Activated naive CD4-positive, alpha-beta T cell treated with Interleukin-2 at 50 U/mL for 16 hours (primary cell): ENCODE results near the gene SPHKAP.
"Not testable (repeated sequence)": the region's sequence is repeated elsewhere in the genome, so short reads cannot be mapped to it uniquely, and the experiment has no call there.

Experiments used
- DNase-seq: peaks from one replicate; pipeline ENCODE4 v3.0.0-alpha.2; 2020

Gene SPHKAP

DNA sequence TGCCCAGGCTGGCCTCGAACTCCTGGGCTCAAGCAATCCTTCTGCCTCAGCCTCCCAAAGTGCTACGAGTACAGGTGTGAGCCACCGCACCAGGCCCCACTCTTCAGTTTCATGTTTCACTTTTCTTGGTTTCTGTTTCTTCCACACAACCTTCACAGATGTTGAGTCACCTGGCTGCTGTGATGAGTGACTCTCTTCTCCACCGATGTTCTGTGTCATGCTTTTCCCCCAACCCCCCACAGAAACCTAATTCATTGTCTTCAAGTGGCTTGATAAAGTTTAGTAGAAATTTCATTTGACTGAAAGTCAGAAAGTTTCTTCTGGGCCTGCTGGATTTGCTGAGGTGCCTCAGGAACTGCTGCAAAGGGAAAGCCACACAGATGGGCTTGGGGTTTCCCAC lies 78.5 kb downstream of the SPHKAP start:
- DNase-seq: no peak

DNA sequence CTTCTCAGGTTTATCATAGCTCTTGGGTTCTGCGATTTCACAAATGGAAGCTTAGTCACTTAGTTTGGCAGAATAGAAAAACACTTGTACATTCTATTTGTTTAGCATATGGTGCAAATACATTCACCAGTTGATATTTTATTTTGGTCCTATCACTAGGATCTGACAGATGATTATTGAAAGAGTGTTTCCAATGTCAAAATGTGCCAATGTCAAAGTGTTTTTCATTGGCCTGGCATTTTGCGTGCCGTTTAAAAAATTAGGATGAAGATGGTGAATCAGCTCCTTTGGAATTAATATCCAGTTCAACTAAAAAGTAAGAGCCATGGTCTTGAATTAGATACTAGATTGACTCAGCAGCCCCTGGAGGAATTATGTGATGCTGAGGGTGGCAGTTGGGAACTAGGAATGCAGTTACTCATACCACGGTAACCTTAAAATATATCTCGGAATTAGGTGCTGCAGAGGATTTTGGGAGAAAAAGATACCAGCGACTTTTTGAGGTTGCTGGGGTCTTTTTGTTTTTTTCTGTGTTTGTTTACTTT lies 87.0 kb downstream of the SPHKAP start:
- no peak for DNase-seq

DNA sequence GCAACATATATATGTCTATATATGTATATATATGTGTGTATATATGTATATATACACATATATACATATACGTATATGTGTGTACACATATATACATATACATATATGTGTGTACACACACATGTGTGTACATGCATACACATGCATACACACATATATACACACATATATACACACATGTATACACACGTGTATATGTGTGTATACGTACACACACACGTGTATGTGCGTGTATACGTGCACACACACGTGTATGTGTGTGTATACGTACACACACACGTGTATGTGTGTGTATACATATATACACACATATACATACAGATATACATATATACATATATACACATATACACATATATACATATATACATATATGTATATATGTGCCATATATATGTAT lies 89.4 kb downstream of the SPHKAP start:
- DNase-seq: no peak

DNA sequence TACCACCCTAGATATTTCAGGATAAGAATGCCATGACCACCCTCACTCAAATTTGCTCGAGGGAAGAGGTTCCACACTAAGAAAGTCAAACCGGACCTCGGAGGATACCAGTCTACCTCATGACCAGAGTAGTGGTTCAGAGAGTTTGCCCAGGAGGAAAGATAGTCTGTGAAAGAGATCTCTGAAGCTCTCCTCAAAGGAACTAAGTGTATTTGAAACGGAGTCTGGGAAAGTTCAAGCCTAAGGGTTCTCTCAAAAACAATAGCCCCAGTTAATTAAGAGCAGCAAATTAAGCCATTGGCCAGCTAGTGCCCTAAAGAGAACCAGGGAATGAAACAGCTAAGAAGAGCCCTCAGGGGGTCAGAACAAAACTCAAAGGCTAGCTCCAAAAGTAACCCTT lies 94.9 kb downstream of the SPHKAP start:
- DNase-seq: no peak

DNA sequence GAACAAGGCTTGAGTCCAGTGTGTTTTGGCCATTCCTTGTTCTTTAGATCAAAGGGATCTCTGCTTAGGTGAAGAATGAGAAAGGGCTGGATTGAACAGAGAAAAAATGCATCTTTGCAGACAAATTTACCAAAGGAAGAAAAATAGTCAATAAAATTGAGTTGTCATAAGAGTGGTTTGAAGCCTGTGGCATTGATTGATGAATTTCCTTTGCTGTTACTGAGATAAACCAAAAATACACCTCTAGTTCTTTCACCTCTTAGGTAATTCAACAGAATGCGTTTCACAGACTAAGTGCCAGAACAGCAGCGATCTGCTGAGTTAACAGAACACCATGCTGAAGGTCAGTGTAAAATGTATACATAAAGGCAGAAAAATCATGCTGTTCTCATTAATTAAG lies 96.8 kb downstream of the SPHKAP start:
- DNase-seq: no peak

DNA sequence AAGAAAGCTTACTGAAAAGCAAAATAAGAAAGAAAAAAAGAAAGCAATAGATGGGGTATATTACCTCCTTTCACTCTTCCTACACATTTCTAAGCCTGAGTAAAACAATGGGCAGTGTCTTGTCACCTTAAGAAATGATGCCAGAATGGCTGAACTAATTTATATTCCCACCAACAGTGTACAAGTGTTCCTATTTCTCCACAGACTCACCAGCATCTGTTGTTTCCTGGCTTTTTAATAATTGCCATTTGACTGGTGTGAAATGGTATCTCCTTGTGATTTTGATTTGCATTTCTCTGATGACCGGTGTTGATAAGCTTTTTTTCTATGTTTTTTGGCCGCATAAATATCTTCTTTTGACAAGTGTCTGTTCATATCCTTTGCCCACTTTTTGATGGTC lies 98.4 kb downstream of the SPHKAP start:
- DNase-seq: no peak

DNA sequence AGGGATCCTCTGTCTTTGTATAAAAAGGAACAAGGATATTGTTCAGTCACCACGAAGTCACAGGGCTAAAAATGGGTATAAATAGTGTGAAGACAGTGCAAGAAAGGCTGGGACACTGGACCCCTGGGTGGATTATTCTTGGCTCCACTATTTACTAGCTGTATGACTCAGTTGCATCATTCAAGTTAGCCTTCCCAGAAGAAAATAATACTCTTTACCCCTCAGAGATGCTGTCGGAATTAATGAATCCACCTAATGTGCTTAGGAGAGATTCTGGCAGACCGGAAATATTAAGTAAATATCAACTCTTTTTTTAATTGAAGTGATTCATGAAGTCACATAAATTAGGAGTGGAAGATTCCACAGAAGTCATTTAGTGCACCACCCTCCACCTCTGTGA lies 98.9 kb downstream of the SPHKAP start:
- no peak for DNase-seq

DNA sequence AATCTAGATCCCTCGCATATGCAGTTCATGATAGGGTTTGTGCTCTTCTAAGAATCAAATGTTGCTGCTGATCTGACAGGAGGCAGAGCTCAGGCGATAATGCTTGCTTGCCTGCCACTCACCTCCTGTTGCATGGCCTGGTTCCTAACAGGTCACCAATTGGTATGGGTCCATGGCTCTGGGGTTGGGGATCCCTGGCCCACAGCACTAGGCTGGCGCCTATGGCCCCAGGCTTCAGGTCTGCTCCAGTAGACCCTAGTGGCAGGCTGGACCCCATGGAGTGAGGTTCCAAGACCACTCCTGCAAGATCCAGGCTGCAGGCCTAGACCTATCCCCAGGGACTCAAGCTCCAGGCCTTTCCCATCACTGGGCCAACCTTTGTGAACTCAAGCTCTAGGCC lies 102.3 kb downstream of the SPHKAP start:
- no peak for DNase-seq

DNA sequence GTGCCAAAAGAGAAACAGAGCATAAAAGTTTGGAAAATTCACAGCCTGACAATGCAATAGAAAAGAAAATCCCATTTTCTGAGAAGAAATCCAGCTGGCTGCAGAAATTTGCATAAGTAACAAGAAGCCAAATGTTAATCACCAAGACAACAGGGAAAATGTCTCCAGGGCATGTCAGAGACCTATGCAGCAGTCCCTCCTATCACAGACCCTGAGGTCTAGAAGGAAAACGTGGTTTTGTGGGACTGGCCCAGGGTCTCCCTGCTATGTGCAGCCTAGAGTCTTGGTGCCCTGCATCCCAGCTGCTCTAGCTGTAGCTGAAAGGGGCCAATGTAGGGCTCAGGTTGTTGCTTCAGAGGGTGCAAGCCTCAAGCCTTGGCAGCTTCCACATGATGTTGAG lies 104.8 kb downstream of the SPHKAP start:
- not testable (repeated sequence) for DNase-seq

DNA sequence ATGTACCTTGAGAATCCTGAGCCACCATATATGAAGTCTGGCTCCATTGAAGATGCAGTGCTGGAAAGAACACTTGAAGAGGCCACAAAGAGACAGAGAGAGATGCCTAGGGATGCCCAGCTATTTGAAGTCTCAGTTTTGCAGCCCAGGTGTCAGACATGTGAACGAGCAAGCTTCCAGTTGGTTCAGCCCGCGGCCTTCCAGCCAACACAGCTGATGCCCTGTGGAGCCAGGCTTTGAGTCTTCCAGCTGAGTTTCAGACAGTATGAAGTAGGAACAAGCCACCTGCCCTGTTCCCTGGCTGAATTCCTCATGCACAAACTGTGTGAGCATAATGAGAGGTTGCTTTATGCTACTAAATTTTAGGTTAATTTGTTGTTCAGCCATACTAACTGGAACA lies 108.8 kb downstream of the SPHKAP start:
- DNase-seq: no peak

DNA sequence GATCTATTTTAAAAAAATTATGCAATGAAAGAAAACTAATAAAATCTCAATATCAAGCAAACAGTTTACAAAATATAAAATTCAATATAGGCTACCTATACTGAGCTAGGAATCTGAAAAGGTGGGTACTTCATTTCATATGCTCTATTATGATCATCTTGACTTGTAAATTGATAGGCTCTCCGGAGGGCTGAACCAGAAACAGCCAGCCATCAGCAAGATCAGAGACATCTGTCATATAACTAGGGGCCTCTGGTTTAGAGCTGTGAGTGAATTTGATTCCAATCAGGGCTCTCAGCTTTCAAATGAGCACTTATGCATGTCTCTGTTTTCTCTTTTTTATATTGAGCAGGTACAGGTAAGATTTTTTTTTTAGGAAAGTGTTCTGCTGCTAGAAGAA lies 114.2 kb downstream of the SPHKAP start:
- DNase-seq: no peak

DNA sequence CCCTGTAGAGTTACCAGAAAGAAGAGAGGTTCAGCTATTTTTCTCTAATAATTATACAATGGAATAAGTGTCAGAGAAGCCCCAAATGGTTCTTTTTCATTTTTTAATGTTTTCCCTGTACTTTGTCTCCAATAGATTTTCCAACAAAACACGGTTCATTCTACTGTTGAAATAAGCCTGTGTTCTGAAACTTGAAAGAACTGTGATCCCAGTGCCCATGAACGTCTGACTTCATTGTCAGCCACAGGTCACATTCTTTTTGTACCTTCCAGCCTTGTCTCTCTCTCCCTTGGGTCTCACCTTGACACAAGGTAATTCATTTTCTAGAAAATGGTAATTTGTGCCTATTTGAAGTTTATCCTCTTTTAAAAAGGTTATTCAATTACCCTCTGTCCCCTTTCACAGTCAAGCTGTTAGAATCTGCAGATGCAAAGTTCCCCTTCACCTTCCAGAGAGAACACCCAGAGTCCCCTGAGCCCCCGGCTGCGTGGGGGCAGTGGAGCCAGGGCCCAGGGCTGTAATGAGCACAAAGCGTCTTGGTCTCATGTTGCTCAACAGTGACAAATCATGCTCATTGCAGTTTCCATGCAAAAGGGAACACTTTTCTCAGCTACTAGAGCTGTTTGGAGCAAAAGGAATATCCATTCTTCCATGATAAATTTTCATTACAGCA lies 115.2 kb downstream of the SPHKAP start:
- DNase-seq: no peak

DNA sequence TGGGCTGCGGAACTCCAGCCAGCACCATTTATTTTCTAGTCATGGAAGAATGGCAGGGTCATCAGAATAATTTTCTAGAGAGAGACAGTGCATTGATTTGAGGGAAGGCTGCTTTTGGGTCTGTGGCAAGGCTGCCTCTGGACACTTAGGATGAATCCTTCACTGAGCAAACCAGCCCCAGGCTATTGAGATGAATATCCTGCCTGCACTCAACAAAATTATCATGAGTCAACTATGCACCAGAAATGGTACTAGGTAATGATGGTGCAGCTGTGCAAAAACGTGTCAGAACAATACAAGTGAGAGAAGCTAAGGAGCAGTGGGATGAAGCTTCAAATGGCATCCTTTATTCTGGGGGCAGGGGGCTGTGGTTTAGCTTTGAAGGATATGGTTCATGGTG lies 115.8 kb downstream of the SPHKAP start:
- DNase-seq: no peak

DNA sequence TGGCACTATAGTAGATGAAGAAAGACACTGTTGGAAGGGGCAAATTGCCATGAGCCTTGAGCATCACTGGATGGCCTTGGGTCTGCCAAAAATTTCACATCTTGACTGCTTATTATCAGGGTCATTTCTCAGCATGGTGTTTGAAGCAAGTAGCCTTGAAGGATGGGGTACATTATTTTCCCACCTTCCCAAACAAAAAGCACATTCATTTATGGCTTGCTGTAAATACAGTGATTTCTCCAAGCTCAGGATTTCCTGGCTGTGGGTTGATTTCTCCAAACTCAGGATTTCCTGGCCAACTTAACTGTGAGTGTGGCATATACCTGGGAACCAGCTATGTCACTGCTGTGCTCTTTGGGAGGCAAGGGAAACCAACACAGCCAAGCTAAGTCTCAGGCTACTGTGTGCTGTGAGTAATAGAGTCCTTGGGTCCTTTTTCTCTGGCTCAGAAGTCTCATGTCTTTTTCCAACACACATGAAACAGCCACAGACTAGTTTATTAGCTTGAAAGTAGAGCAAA lies 116.6 kb downstream of the SPHKAP start:
- no peak for DNase-seq

DNA sequence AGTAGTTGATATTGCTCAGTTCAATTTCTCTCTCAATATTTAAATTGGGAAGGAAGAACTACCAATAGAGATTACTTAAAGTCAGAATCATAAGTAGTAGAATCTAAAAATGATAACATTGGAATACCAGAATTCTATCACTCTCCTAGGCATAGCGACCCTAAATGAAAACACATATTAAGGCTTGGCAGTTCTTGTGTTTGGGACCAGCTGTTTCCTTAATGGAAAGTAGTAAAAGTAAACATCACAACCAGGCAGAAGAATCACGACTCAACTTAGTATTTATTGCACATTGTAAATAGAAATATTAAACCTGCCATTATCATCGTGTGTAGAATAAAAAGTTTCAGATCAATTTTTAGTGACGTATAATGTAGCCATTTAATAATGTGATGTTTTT lies 117.5 kb downstream of the SPHKAP start:
- DNase-seq: no peak

DNA sequence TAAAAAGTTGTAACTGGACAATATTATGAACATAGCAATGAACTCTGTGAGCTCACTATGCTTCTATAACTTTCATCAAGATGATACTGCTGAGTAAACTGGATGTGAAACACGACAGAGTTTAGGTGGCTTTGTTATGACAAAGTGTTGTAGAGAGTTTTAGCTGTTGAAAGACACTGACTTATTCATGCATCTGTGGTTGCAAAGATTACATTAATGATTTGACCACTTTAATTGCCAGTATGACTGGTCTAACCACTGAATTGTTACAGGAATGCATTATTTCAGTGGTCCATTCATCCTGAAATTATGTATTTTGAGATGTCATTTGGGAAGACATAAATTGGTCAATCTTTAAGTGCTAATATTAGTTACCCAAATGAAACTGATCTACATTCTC lies 117.9 kb downstream of the SPHKAP start:
- DNase-seq: no peak

DNA sequence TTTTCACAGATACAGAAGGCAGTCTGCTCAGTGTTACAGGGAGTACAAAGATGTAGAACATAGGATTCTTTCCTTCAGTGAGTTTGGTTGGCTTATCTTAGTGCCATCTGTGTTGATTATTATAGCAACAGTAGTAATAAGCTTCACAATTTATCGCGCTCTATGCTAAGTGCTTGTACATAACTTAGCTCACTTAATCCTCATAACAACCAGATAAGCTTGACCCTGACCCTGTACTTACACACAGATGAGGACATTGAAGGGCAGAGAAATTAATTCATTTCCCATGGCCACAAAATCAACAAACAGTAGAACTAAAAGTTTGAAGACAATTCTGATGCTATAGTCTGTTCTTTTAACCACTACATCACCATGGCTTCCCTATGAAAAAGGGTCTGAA lies 121.8 kb downstream of the SPHKAP start:
- DNase-seq: no peak

DNA sequence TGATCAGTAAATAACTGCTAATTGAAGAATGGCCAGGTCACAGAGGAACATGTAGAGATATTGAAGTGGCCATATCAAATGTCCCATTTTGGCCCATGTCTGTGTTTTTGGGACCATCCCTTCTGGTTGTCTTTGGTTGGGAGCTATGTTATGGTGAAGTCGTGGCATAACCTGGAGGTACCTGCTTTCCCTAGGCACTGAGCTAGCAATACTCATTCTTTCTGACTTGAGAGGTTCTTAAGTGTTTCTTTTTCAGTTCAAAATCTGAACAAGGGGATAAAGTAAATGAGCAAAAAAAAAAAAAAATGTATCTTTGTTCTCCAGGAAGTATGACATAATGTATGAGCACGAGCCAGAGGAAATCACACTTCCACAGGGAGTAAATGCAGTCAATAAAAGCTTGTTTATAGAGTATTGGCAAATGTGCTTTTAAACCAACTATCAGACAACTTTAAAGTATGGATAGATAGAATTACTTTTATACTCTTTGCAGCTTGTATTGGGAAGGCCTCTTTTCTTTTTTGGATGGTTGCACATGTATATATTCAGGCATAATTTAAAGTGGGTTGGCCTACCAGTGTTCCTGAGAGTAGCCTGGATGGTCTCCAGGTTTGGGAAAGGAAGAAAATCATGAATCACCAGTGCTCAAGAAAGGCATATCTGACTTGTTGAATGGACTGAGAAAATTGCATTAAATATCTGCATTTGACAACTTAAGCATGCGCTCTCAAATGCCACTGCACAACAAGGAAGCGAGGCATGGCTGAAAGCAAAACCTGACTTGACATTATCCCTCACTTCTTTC lies 125.0 kb downstream of the SPHKAP start:
- DNase-seq: no peak

DNA sequence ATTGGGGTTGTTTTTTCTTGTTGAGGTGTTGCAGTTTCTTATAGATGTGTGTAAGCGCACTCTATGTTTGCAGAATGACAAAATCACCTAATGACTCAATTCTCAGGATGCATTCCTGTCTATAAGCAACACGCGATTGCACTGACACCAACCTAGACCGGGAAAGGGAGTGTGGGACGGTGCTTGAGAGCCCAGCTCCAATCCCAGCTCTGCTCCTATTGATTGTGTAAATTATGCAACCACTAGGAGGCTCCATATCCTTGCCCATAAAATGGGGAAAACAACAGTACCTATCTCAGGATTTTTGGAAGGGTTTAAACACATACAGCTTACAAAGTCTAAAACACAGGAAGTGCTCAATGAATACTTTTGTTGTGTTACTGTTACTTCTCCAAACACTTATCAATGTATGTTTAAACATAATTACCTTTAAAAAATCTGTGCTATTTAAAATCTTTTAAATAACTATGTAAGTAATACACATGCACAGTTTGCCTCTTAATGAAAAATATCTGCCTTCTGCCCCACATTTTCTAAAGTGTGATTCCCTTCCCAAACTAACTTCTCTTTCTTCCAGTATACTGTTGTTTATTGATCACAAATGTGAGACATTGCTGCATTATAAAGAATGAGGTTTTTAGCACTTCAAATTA lies 132.5 kb downstream of the SPHKAP start:
- DNase-seq: no peak

DNA sequence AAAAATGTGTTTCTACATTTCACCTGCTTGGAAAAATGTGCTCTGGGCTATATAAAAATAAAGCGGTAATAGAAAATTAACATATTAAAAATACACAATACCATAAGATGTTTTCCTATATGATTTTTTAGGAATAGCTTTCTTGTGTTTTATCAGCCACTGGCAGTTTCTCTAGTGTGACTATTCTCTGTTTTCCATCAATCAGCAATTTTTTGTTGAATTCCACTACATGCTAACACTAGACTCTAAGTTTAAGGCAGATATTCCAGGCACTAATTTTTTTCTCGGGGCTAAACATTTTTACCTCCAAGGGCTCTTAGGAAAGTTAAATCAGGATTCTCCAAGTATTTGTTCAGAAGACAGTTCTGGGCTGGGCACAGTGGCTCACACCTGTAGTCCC lies 140.5 kb downstream of the SPHKAP start:
- no peak for DNase-seq

DNA sequence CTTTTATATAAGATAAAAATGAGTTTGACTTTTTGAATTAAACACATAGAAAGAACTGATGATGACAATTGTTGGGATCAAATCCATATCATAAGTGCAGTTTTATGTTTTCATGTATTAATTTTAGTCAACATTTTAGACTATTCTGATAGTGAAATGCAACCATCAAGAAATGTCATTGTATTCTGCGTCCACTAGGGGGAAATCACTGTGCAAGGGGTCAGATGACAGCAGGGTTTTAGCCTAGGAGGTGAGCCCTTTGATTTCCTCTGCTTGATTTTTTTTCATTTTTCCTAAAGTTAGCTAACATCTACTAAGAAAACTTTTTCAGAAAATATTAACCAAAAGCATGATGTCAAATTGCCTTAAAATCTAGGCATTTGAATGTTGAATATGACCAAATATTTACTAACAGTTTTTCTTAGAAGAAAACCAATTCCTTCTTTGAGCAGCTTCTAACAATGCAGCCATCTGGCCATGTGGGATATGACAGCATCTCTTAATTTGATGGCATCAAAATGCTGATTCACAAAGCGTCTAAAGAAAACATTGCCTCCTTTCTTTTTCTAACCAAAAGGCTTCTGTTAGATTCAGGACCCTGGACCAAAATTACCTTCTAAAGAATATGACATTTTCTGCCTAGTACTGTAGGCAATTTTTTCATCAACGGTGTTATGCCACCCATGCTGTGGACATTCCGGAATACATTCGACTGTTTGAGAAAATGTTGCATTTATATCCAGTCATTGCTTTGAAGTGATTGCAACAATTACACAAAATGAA lies 141.5 kb downstream of the SPHKAP start:
- no peak for DNase-seq

DNA sequence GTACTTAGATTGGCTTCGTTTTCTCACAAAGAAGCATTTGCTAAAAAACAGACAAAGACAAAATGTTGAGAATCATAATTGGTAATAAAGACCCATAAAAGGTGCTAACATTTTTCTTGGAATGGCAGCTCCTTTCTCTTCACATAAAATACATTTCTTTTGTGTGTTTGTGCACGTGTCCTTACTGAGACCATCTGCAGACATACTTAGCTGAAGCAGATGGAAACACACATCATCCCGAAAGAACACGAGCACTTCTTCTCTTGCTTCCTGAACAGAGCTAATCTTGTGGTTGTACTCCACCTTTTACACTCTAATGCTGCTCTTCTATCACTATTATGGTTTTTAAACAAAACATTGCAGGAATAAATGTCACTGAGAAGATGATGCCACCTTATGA lies 142.5 kb downstream of the SPHKAP start:
- no peak for DNase-seq

DNA sequence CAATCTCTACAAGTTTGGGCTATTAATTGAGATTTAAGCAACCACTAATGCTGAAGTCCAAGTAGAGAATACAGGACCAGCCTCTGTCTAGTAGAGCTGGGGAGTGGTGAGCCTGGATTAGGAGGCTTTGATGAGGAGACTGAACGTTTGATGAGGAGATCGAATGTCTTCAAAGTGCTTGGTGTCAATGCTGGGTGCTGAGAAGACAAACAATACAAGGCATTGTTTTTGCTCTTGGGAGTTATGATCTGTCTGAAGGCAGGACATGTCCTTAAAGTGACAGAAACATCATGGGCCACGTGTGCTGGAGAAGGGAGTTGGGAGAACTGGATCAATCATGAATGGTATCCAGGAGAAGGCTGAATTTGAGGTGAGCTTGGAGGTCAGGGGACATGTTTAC lies 143.6 kb downstream of the SPHKAP start:
- DNase-seq: no peak
